ENCODE measurements around the gene KRTAP10-3. TPM values are rescaled to one million over a fixed set of nuclear protein-coding genes. Genes with fewer than 3 reads are reported as not detected.

Gene KRTAP10-3
- total RNA-seq, 2 experiments from 2014 or later, result not detected

DNA sequence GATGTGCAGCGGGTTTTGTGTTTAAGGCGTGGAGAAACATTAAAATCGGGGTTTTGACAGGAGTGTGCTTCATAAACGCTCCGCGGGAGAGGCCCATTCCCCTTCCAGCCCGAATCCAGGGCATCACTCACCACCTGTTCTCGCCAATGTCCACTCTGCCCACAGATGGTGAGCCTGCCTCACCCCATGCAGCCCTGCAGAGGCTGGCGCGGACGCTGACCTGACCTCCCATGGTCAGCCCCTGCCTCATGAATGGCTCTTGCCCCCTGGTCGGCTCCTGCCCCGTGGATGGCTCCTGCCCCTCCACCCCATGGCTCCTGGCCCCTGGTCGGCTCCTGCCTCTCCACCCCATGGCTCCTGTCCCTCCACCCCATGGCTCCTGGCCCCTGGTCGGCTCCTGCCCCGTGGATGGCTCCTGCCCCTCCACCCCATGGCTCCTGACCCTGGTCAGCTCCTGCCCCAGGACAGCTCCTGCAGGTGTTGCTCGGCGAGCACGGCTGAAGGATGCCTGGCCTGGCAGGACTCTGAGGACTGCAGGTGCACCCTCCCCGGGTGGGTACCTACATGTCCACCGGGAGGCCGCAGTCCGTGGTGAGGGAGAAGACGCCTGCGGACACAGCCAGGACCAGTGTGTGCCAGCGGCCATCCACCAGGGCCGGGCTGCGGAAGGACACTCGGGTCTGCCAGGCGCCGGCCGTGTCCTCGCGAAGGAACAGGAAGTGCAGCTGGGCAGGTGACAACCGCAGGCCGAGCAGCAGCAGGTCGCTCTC lies 25.3 kb downstream of the KRTAP10-3 start:
- no peak overlapping the region for H3K27ac Mint-ChIP-seq
- no peak for DNase-seq
- no peaks in the 10 kb centered on the region for H3K4me1 Mint-ChIP-seq
- no peaks in the 10 kb centered on the region for H3K36me3 Mint-ChIP-seq
- H3K9me3 Mint-ChIP-seq, result no peaks in the 10 kb centered on the region
- no peak overlapping the region for H3K4me3 Mint-ChIP-seq
- no peaks in the 10 kb centered on the region for H3K27me3 Mint-ChIP-seq

DNA sequence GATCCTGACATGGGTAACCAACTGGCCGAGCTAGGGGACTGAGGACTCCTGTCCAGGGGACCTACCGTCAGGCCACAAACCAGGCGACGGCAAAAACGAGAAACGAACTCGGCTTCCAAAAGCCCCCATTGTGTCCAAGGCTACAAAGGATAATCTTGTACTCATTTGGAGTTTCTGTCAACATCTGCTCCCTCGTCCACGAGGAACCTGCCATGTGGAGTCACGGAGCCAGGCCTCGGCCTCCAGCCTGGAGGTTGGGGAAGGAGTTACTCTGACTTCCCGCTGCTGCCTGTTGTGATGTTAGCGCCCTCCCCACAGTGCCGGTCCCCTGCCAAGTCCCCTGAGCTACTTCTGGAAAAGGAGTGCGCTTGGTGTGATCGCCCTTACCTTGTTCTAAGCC lies 25.9 kb downstream of the KRTAP10-3 start:
- H3K9me3 Mint-ChIP-seq, result no peaks in the 10 kb centered on the region
- no peaks in the 10 kb centered on the region for H3K4me1 Mint-ChIP-seq
- H3K27ac Mint-ChIP-seq, result no peak overlapping the region
- H3K27me3 Mint-ChIP-seq, result no peaks in the 10 kb centered on the region
- DNase-seq, result no peak
- no peak overlapping the region for H3K4me3 Mint-ChIP-seq
- H3K36me3 Mint-ChIP-seq, result no peaks in the 10 kb centered on the region

DNA sequence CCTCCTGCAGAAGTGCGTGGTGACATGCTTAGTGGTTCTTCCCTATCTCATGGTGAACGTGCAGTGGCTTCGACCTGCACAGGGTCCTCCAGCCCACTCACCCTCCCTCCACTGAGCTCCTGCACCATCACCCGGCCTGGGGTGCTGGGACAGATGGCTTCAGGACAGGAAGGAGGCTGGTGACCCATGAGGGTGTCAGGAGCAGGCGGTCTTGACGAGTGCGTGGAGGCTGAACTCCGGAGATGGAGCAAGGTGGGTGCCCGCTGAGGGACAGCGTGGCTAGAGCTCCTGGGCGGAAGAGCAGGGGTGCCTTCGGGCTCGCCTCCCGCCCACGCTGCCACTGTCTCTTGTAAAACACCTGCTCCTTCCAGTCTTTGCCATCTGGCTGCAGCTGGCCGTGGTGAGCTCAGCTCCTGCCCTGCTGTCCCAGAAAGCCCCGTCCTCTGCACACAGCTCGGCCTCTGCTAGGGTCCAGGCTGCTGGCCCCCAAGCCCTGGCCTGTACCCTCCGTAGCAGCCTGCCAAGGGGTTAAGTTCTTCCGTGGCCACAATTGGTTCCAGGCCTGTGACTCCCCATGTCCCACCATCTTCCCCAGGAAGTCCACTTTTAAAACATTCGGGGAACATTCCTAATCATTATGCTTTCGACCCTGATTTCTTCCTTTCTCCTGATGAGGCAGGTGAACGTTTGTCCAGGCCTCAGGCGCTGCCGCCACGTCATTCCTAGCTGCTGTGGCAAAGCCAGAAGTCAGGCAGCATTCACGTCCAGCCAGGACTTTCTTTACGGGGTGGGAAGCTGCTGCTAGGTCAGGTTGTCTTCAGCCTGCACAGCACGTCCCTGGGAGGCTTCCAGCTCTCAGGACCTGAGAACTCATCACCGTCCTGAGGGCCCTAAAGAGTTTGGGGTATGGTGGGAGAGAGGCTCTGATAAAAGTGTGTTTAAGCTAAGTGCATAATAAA lies 26.7 kb downstream of the KRTAP10-3 start:
- no peak overlapping the region for H3K4me3 Mint-ChIP-seq
- DNase-seq, result no peak
- H3K27me3 Mint-ChIP-seq, result no peaks in the 10 kb centered on the region
- no peaks in the 10 kb centered on the region for H3K9me3 Mint-ChIP-seq
- H3K27ac Mint-ChIP-seq, result no peak overlapping the region
- H3K4me1 Mint-ChIP-seq, result no peaks in the 10 kb centered on the region
- no peaks in the 10 kb centered on the region for H3K36me3 Mint-ChIP-seq

DNA sequence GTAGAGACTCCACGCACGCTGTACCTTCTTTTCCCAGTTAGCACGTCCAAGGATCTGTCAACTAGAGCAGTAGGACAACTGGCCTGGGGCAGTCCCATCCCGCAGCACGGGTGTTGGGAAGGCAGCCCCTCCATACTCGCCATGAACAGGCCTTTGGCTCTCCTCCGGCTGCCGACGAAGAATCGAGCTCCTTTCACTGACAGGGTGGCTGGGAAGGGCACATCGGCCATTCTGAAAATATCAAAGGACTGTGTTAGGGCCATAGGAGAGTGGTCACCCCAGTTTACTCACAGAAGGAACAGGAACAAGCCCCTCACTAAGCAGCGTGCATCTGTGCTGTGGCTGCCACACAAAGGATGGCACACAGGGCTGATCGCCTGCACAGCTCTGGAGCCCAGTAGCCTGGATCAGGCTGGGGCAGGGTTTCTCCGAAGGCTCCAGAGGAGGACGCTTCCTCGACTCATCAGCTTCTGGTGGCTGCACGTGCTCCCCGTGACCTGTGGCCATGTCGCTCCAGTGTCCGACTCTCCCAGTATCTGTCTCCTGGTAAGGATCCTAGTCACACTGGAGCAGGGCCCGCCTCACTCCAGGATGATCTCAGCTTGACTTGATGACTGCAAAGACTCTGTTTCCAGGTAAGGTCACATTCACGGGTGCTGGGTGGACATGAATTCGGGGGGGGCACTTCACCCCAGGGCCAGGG lies 27.5 kb downstream of the KRTAP10-3 start:
- Mint-ChIP-seq H3K27me3 (no peaks in the 10 kb centered on the region), H3K36me3 (no peaks in the 10 kb centered on the region), H3K9me3 (no peaks in the 10 kb centered on the region), H3K4me1 (no peaks in the 10 kb centered on the region), H3K4me3 (no peak overlapping the region), H3K27ac (no peak overlapping the region)
- DNase-seq, result no peak

DNA sequence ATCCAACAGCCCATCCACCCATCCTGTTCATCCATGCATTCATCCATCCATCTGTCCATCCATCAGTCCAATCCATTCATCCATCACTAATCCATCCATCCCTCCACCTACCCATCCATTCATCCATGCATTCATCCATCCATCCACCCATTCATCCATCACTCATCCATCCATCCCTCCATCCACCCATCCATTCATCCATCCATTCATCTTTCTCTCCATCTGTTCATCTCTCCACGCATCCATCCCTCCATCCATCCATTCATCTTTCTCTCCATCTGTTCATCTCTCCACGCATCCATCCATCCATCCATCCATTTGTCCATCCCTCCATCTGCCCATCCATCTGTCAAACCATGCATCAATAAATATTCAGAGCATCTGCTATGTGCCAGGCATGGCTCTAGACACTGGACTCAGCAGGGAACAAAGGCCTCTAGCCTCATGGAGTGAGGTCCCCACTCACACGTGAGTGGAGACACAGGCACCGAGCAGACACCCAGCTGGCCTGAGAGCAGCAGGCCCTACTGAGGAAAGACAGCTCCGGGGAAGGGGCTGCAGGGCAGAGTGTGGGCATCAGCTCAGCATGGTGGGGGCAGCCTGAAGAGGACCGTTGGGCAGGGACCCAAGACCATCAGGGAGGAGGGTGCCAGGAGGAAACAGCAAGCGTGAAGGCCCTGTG lies 28.2 kb downstream of the KRTAP10-3 start:
- H3K4me3 Mint-ChIP-seq, result no peak overlapping the region
- H3K36me3 Mint-ChIP-seq, result no peaks in the 10 kb centered on the region
- H3K4me1 Mint-ChIP-seq, result no peaks in the 10 kb centered on the region
- H3K9me3 Mint-ChIP-seq, result no peaks in the 10 kb centered on the region
- no peak for DNase-seq
- no peaks in the 10 kb centered on the region for H3K27me3 Mint-ChIP-seq
- no peak overlapping the region for H3K27ac Mint-ChIP-seq

DNA sequence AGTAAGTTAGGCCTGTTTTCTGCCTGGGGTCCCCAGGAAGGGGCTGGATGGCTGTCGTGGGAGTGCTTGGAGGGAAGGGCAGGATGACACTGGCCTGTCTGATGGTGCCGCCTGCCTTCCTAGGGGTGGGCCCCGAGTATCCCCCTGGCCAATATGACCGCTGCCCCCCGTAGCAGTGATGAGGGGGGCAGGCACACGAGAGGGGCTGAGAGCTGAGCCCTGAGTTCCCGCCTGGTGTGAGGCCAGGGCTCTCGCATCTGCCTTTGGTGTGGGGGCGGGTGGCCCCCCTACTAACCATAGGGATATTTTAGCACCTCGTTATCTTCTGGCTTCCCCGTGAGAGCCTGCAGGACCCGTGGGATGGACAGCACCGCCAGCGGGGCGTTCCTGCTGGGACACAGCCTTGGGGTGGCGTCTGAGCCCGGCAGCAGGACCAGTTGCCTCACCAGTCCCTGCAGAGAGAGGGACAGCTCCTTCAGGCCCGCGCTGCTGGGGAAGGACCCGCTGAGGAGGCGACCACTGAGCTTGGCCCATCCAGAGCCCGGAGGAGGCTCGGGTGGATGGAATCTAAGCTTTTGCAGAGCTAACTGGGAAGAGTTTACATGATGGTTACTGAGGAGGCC lies 29.0 kb downstream of the KRTAP10-3 start:
- Mint-ChIP-seq H3K4me3 (no peak overlapping the region), H3K4me1 (no peaks in the 10 kb centered on the region), H3K27ac (no peak overlapping the region), H3K9me3 (no peaks in the 10 kb centered on the region), H3K36me3 (no peaks in the 10 kb centered on the region), H3K27me3 (no peaks in the 10 kb centered on the region)
- DNase-seq, result no peak

DNA sequence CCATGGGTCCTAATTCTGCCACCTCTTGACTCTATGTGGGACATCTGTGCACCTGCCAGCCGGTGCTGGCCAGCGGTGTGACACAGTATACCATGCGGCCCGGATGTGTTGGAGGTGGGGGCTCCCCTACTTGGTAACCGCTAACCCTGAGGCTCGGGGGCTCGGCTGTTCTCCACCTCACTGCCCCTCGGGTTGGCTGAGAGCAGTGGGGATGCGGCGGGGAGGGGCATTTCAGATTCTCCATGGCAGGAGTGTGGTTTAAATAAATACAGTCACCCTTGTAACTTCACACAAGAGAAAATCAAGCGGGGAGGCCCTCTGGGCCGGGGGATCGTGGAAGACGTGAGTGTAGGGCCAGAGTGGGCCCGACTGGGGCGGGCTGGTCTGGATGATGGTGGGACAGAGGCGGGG lies 29.6 kb downstream of the KRTAP10-3 start:
- DNase-seq, result no peak

DNA sequence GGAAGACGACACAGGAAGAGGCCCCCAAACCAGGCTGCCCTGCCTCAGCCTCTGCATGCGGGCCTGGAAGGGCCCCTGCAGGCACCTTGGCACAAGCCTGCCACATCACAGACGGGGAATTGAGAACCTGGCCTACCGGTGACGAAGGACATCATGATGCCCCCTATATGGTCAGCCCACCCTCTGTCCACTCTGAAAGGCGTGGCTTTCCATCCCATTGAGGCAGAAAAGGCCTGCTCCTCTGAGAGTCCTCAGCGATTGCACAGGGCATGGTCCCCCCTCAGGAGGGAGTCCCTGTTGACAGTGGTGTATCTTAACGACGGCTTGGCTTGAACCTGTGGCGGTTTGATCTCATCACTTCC lies 30.0 kb downstream of the KRTAP10-3 start:
- no peaks in the 10 kb centered on the region for H3K4me1 Mint-ChIP-seq
- no peaks in the 10 kb centered on the region for H3K27me3 Mint-ChIP-seq
- H3K4me3 Mint-ChIP-seq, result no peak overlapping the region
- DNase-seq, result no peak
- no peaks in the 10 kb centered on the region for H3K36me3 Mint-ChIP-seq
- no peaks in the 10 kb centered on the region for H3K9me3 Mint-ChIP-seq
- H3K27ac Mint-ChIP-seq, result no peak overlapping the region

More for the DNA sequence above, 29.6 kb downstream of the KRTAP10-3 start:
- H3K27me3 Mint-ChIP-seq, result no peaks in the 10 kb centered on the region
- H3K36me3 Mint-ChIP-seq, result no peaks in the 10 kb centered on the region
- H3K9me3 Mint-ChIP-seq, result no peaks in the 10 kb centered on the region
- no peak overlapping the region for H3K27ac Mint-ChIP-seq
- no peak overlapping the region for H3K4me3 Mint-ChIP-seq
- no peaks in the 10 kb centered on the region for H3K4me1 Mint-ChIP-seq

DNA sequence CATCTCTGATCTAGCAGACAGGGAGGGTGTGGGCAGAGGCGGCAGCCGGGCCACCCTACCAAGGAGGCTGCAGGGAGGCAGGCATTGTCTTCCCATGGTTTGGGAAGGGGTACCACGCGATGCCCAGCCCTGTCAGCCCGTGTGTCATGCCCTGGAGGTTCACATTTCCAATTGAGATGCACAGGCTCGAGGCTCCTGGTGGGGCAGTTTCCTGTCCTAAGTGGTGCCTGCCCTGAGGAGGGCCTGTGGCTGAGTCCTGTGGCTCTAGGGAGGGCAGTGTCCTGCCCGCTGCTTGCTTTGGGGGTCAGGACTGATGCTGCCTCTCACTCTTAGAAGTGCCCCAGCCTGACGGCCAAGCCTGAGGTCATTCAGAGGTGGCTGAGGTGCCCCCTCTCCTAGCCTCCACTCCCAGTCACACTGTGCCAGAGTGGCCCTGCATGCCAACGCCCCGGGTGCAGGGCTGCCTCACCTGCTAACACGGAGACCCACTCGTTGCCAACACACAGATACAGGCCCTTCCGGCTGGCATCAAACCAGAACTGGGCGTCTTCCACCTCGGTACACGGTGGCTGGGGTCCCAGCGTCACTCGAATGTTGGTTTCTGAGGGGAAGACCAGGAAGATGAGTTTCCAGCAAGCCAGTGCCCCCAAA lies 30.5 kb downstream of the KRTAP10-3 start:
- H3K27ac Mint-ChIP-seq, result no peak overlapping the region
- H3K9me3 Mint-ChIP-seq, result no peaks in the 10 kb centered on the region
- no peaks in the 10 kb centered on the region for H3K36me3 Mint-ChIP-seq
- H3K27me3 Mint-ChIP-seq, result no peaks in the 10 kb centered on the region
- H3K4me1 Mint-ChIP-seq, result no peaks in the 10 kb centered on the region
- no peak for DNase-seq
- H3K4me3 Mint-ChIP-seq, result no peak overlapping the region

DNA sequence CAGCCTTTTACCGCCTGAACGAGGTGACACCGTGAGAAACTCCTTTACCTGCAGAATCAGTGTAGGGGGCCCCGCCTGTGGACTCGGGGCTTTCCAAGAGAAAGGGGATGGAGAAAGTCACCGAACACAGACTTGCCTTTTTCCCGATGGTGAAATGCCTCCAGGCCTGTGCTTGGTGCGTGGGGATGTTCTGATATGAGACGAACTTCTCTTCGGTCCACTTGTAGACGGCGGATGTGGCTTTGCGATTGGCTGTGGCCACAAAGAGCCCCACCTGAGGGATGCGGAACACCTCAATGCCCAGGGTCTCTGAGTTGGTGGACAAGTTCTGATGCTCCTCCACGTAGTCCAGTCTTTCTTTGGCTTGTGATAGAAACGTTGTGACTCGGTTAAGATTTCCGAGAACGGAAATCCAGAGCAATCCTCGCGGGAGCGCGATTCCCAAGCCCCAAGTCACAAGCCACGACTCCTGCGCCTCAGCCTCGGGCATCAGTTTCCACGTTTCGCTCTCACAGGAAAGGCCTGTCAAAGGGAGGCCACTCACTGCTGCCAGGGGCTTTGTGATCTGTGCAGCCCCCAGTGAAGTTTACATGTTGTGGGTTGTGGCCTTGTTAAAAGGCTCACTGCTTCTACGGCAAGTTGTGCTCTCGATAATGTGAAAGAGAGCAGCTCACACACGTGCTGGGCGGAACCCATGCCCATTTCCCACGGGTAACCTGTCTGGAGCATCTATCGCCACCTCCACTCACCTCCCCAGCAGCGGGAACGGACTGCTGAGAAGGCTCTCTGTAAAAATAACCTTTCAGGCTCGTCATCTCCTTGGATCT lies 31.2 kb downstream of the KRTAP10-3 start:
- Mint-ChIP-seq H3K9me3 (no peaks in the 10 kb centered on the region), H3K27me3 (no peaks in the 10 kb centered on the region), H3K4me3 (no peak overlapping the region), H3K27ac (no peak overlapping the region), H3K36me3 (no peaks in the 10 kb centered on the region), H3K4me1 (no peaks in the 10 kb centered on the region)
- DNase-seq, result no peak

DNA sequence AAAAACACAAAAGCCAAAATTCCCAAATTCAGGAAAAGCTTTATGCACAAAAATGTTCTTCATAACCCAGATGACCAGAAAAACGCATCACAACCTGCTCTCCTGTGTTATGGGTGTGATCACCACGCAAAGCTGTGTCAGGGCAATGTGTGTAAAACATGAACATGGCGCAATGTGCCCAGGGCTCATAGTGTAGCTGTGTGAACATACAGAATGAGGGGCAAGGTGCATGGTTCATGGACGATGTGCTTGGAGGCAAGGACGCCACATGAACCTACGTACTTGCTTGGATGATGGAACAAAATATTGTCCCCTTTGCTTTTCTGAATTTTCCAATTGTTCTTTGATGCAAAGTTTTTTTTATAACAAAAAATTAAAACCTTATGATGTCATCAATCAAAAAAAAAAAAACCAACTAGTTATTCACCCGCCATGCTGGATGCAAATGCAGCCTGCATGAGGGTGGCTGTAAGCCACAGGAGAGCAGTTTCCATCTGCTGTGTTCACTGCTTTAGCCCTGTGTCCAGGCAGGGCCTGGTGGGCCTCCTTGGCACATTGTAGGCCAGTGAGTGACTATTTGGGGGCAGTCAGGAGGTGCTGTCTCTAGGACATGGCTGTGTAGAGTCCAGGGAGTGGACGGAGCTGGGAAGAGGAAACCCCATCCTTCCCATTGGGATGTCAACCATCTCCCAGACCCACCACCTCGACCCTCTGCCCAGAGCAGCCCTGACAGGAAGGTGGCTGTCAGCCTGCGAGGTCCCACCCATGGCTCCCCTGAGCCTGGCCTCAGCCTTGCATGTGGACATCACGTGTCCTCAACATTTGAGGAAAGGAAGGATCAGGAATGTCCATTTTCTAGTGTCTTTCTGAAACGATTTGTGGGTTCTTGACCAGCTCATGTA lies 32.2 kb downstream of the KRTAP10-3 start:
- Mint-ChIP-seq H3K4me1 (no peaks in the 10 kb centered on the region), H3K4me3 (no peak overlapping the region), H3K36me3 (no peaks in the 10 kb centered on the region), H3K9me3 (no peaks in the 10 kb centered on the region), H3K27me3 (no peaks in the 10 kb centered on the region), H3K27ac (no peak overlapping the region)
- DNase-seq, result no peak

DNA sequence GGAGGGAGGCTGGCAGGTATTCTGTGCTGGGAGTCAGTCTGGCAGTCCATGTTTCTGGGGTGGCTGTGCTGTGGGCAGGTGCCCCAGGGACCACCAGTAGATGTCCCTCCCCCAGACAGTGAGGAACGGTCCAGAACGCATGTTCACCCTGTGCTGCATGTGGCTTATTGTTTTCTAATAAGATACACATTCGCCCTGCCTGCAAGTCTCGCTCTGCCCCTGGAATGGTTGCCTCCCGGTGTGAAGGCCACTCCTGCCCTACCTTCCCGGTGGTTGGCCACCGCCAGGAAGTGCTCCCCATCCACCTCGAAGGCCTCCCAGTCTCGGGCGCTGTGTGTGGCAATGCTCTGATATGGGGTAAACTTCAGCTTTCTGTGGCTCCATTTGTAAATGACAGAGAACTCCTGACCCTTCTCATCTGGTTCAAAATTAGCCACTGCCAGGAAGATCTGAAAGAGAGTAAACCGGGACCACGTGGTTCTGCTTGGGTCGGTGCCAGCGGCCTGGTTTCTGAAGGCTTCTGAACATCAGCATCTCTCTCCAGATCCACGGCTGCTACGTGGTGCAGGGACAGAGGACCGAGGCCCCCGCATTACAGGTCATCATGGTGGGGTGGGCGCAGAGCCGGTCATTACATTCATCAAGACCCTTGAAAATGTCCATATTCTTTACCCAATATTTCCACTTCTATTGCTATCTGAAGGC lies 33.1 kb downstream of the KRTAP10-3 start:
- no peak overlapping the region for H3K27ac Mint-ChIP-seq
- H3K4me3 Mint-ChIP-seq, result no peak overlapping the region
- H3K27me3 Mint-ChIP-seq, result no peaks in the 10 kb centered on the region
- H3K9me3 Mint-ChIP-seq, result no peaks in the 10 kb centered on the region
- H3K4me1 Mint-ChIP-seq, result no peaks in the 10 kb centered on the region
- no peaks in the 10 kb centered on the region for H3K36me3 Mint-ChIP-seq
- DNase-seq, result no peak
